HEK293 (cell line): ENCODE measurements around the gene CASZ1.

Experiments
- CTCF ChIA-PET: fragments of 350-600 bp; formaldehyde crosslinking; extraction: SDS; loops from one replicate; lab custom pipeline; 2021; ENCODE audit warnings: antibody characterized with exemption; lab: Yijun Ruan, JAX
- POLR2A ChIA-PET: fragments of 300-600 bp; formaldehyde crosslinking; extraction: SDS; loops from one replicate; lab custom pipeline; 2020; ENCODE audit warnings: antibody characterized with exemption, inconsistent platforms; lab: Yijun Ruan, JAX
- H3K27ac ChIP-seq: fragments of 200-500 bp; sonication (Bioruptor generic); 2 replicates; pipeline ENCODE4 v1.5.1; 2014; ENCODE audit warnings: low read depth, low read length, control low read depth, inconsistent platforms; ENCODE audit errors: extremely low read depth
- H3K36me3 ChIP-seq, 2 experiments: fragments of 200-500 bp in 1 of 2; sonication (Bioruptor generic) in 1 of 2; 1 replicate in 1 of 2; 2 replicates in 1 of 2; pipeline ENCODE4 v1.5.1; 2014 to 2017; ENCODE audit warnings: inconsistent platforms in 2 of 2, low read length in 2 of 2; ENCODE audit not compliant: control insufficient read depth in 2 of 2, insufficient read depth in 1 of 2
- H3K4me1 ChIP-seq: fragments of 200-500 bp; sonication (Bioruptor generic); 2 replicates; pipeline ENCODE4 v1.5.1; 2014; ENCODE audit warnings: mild to moderate bottlenecking, low read length, inconsistent platforms; ENCODE audit not compliant: control insufficient read depth, insufficient read depth
- H3K4me3 ChIP-seq: 2 replicates; pipeline ENCODE4 v1.5.1; 2011; ENCODE audit warnings: low read depth, mild to moderate bottlenecking, control low read depth, low read length, moderate library complexity
- H3K9me3 ChIP-seq: fragments of 200-500 bp; sonication (Bioruptor generic); 2 replicates; pipeline ENCODE4 v1.5.1; 2014; ENCODE audit warnings: low read depth, low read length, inconsistent platforms; ENCODE audit not compliant: control insufficient read depth, insufficient read depth
- ATF2 ChIP-seq: fragments of 450-650 bp; formaldehyde crosslinking; IDR thresholded peaks from 2 replicates; pipeline ENCODE4 v1.5.1; 2016; ENCODE audit warnings: missing biosample characterization, missing genetic modification characterization, low read depth
- EGR2 ChIP-seq: fragments of 450-650 bp; formaldehyde crosslinking; IDR thresholded peaks from 2 replicates; pipeline ENCODE4 v1.5.1; 2016; ENCODE audit warnings: low read depth, missing biosample characterization, missing genetic modification characterization
- HIC1 ChIP-seq: fragments of 450-650 bp; formaldehyde crosslinking; IDR thresholded peaks from 2 replicates; pipeline ENCODE4 v1.5.1; 2016; ENCODE audit warnings: missing biosample characterization, missing genetic modification characterization
- KLF1 ChIP-seq: fragments of 450-650 bp; formaldehyde crosslinking; IDR thresholded peaks from 2 replicates; pipeline ENCODE4 v1.5.1; 2016; ENCODE audit warnings: missing biosample characterization, missing genetic modification characterization
- KLF17 ChIP-seq: fragments of 450-650 bp; formaldehyde crosslinking; IDR thresholded peaks from 2 replicates; pipeline ENCODE4 v1.5.1; 2016; ENCODE audit warnings: missing biosample characterization, missing genetic modification characterization
- OVOL3 ChIP-seq: fragments of 450-650 bp; formaldehyde crosslinking; IDR thresholded peaks from 2 replicates; pipeline ENCODE4 v1.5.1; 2016; ENCODE audit warnings: missing biosample characterization, missing genetic modification characterization
- PRDM6 ChIP-seq: fragments of 450-650 bp; formaldehyde crosslinking; IDR thresholded peaks from 2 replicates; pipeline ENCODE4 v1.5.1; 2017; ENCODE audit warnings: missing biosample characterization, missing genetic modification characterization
- SETDB1 ChIP-seq: IDR thresholded peaks from one replicate; pipeline ENCODE4 v1.6.1; 2017; ENCODE audit warnings: mild to moderate bottlenecking, low read length, moderate library complexity, mixed read lengths; ENCODE audit not compliant: insufficient read length
- SP7 ChIP-seq: fragments of 450-650 bp; formaldehyde crosslinking; IDR thresholded peaks from 2 replicates; pipeline ENCODE4 v1.5.1; 2016; ENCODE audit warnings: missing biosample characterization, missing genetic modification characterization
- TCF7L2 ChIP-seq: IDR thresholded peaks from 2 replicates; pipeline ENCODE4 v1.6.1; 2011; ENCODE audit warnings: low read depth, mild to moderate bottlenecking, inconsistent platforms, low read length, moderate library complexity, borderline replicate concordance
- ZBTB17 ChIP-seq: fragments of 450-650 bp; formaldehyde crosslinking; IDR thresholded peaks from 2 replicates; pipeline ENCODE4 v1.5.1; 2016; ENCODE audit warnings: missing biosample characterization, missing genetic modification characterization
- ZBTB21 ChIP-seq: fragments of 450-650 bp; formaldehyde crosslinking; IDR thresholded peaks from 2 replicates; pipeline ENCODE4 v1.5.1; 2017; ENCODE audit warnings: missing biosample characterization, missing genetic modification characterization
- ZBTB6 ChIP-seq: fragments of 450-650 bp; formaldehyde crosslinking; IDR thresholded peaks from 2 replicates; pipeline ENCODE4 v1.5.1; 2017; ENCODE audit warnings: missing biosample characterization, missing genetic modification characterization
- ZFHX2 ChIP-seq: fragments of 450-650 bp; formaldehyde crosslinking; conservative IDR thresholded peaks from 2 replicates; pipeline ENCODE4 v1.5.1; 2016; ENCODE audit warnings: missing biosample characterization, missing genetic modification characterization
- ZNF202 ChIP-seq: fragments of 450-650 bp; formaldehyde crosslinking; IDR thresholded peaks from 2 replicates; pipeline ENCODE4 v1.5.1; 2016; ENCODE audit warnings: missing biosample characterization, missing genetic modification characterization, borderline replicate concordance
- ZNF341 ChIP-seq: fragments of 450-650 bp; formaldehyde crosslinking; IDR thresholded peaks from 2 replicates; pipeline ENCODE4; 2016; ENCODE audit warnings: low read depth, missing biosample characterization, missing genetic modification characterization
- ZNF366 ChIP-seq: fragments of 450-650 bp; formaldehyde crosslinking; conservative IDR thresholded peaks from 2 replicates; pipeline ENCODE4 v1.5.1; 2016; ENCODE audit warnings: missing biosample characterization, missing genetic modification characterization
- ZNF488 ChIP-seq: fragments of 450-650 bp; formaldehyde crosslinking; IDR thresholded peaks from 2 replicates; pipeline ENCODE4 v1.5.1; 2016; ENCODE audit warnings: missing biosample characterization, missing genetic modification characterization
- ZNF530 ChIP-seq: fragments of 450-650 bp; formaldehyde crosslinking; IDR thresholded peaks from 2 replicates; pipeline ENCODE4 v1.5.1; 2016; ENCODE audit warnings: low read depth, missing biosample characterization, missing genetic modification characterization
- ZNF571 ChIP-seq: fragments of 450-650 bp; formaldehyde crosslinking; IDR thresholded peaks from 2 replicates; pipeline ENCODE4 v1.5.0; 2017; ENCODE audit warnings: missing biosample characterization, missing genetic modification characterization
- ZSCAN30 ChIP-seq: fragments of 450-650 bp; IDR thresholded peaks from 2 replicates; pipeline ENCODE4 v1.5.1; 2018; ENCODE audit warnings: missing biosample characterization, mild to moderate bottlenecking, missing genetic modification characterization, moderate library complexity
- ZXDB ChIP-seq: fragments of 450-650 bp; formaldehyde crosslinking; IDR thresholded peaks from 2 replicates; pipeline ENCODE4 v1.5.1; 2016; ENCODE audit warnings: missing biosample characterization, missing genetic modification characterization

The CASZ1 gene

GRCh38 chr1:10734375-10734774 lies 62.1 kb downstream of the CASZ1 start (continued):
- no peak for TF ChIP-seq ZXDB (tag by site-specific recombination)
- TF ChIP-seq ZNF202: no peak
- no peak for TF ChIP-seq ZNF488 (tag by site-specific recombination)
- TF ChIP-seq OVOL3 (tag by site-specific recombination): no peak
- TF ChIP-seq ZNF341 (tag by site-specific recombination): no peak

- ChIA-PET CTCF (interaction anchor here (0.6 to 1.8 kb wide), 3 partner anchors 42 to 203 kb away, joined by 3 to 4 read pairs (median 3); no protein-coding TSS in a partner anchor), POLR2A (no interaction called here)
- Histone ChIP-seq H3K36me3 (no peaks in the 10 kb centered on the region), H3K4me1 (no peaks in the 10 kb centered on the region), H3K9me3 (no peaks in the 10 kb centered on the region), H3K27ac (no peak overlapping the region), H3K4me3 (no peak overlapping the region)
- TF ChIP-seq ZNF571 (tag by site-specific recombination): no peak
- TF ChIP-seq EGR2 (tag by site-specific recombination): peak; percentile 53
- TF ChIP-seq ZSCAN30: no peak
- TF ChIP-seq ZBTB6 (tag by site-specific recombination): no peak
- no peak for TF ChIP-seq TCF7L2
- TF ChIP-seq ZNF530 (tag by site-specific recombination): no peak
- TF ChIP-seq ZFHX2 (tag by site-specific recombination): peak; percentile 61; the same call in 1 of the 2 replicates
Measured at GRCh38 chr1:10733474-10734366, 62.7 kb downstream of the CASZ1 start.

GRCh38 chr1:10730985-10731384 lies 65.5 kb downstream of the CASZ1 start:
- H3K36me3 ChIP-seq: no peaks in the 10 kb centered on the region
- ChIA-PET POLR2A (no interaction called here), CTCF (interaction anchor here (0.6 kb wide), 2 partner anchors 138 to 214 kb away, joined by 3 to 6 read pairs; no protein-coding TSS in a partner anchor)
- H3K27ac ChIP-seq: no peak overlapping the region
- no peak overlapping the region for H3K4me3 ChIP-seq
- H3K4me1 ChIP-seq: no peaks in the 10 kb centered on the region
- H3K9me3 ChIP-seq: no peaks in the 10 kb centered on the region
- peak; percentile 38 for TF ChIP-seq SETDB1
- TF ChIP-seq KLF1: peak; percentile 17; the same call in 1 of the 2 replicates
- peak; percentile 48 for TF ChIP-seq ZNF366 (tag by site-specific recombination)
- TF ChIP-seq KLF17 (tag by site-specific recombination): peak; percentile 67
- peak; percentile 41; the same call in 1 of the 2 replicates for TF ChIP-seq ZBTB21
- no peak for TF ChIP-seq PRDM6 (tag by site-specific recombination)
- TF ChIP-seq ZBTB17: 0 out of 2 replicates have a peak, but pooled peaks have one; percentile 21
- TF ChIP-seq ATF2 (tag by site-specific recombination): no peak
- TF ChIP-seq HIC1 (tag by site-specific recombination): peak; percentile 36; the same call in 1 of the 2 replicates
- TF ChIP-seq SP7: peak; percentile 63
